Esophagus squamous epithelium (tissue), 4 donors: Measurements from ENCODE around the gene ACTRT2.

Experiments used
- CTCF ChIP-seq, 6 experiments: fragments of 450-650 bp in 4 of 6; fragments of 200-600 bp in 2 of 6; sonication (generic) in 2 of 6; IDR thresholded peaks; one replicate each; pipeline ENCODE4 v1.5.1; 2016 to 2019; ENCODE audit warnings: antibody characterized with exemption in 6 of 6, mild to moderate bottlenecking in 4 of 6, moderate library complexity in 4 of 6
- POLR2A ChIP-seq, 4 donors: fragments of 450-650 bp; IDR thresholded peaks; one replicate each; pipeline ENCODE4 v1.6.1; 2017; ENCODE audit warnings: antibody characterized with exemption in 4 of 4, mild to moderate bottlenecking in 4 of 4, moderate library complexity in 3 of 4

GRCh38 chr1:3067301-3067670 lies 46.0 kb downstream of the ACTRT2 start:
- TF ChIP-seq POLR2A (IDR thresholded peaks at IDR 0.05) (no peak), CTCF (IDR thresholded peaks at IDR 0.05) (no peak)
